ENCODE results near the gene KPTN.
A peak's percentile ranks its signal among the peaks of the same experiment; 100 is the strongest.

KPTN gene

GRCh38 chr19:47435196-47435595 lies 48.8 kb downstream of the KPTN start:
- DNase-seq (ENCODE audit: low spot score) = no peak

GRCh38 chr19:47434088-47434487 lies 49.9 kb downstream of the KPTN start:
- DNase-seq (ENCODE audit: low spot score) = no peak

GRCh38 chr19:47433121-47433520 lies 50.9 kb downstream of the KPTN start:
- DNase-seq (ENCODE audit: low spot score) = no peak

GRCh38 chr19:47432499-47432898 lies 51.5 kb downstream of the KPTN start:
- no peak for DNase-seq (ENCODE audit: low spot score)

- DNase-seq (ENCODE audit: low spot score) = no peak
Observed at GRCh38 chr19:47432091-47432490, 51.9 kb downstream of the KPTN start.

- no peak for DNase-seq (ENCODE audit: low spot score)
Observed at GRCh38 chr19:47430041-47430802, 53.8 kb downstream of the KPTN start.

- no peak for DNase-seq (ENCODE audit: low spot score)
Observed at GRCh38 chr19:47429140-47429793, 54.8 kb downstream of the KPTN start.

- peak; percentile 98 for DNase-seq (ENCODE audit: low spot score)
Observed at GRCh38 chr19:47428177-47428894, 55.7 kb downstream of the KPTN start.

- DNase-seq (ENCODE audit: low spot score) = peak; percentile 68
Observed at GRCh38 chr19:47427241-47428176, 56.5 kb downstream of the KPTN start.

Measured in Ammon's horn (tissue), 1 donor.